Neural progenitor cell (in vitro differentiated cells): Measurements from ENCODE around the gene GRIN3B.

ENCODE experiments used
- EZH2 ChIP-seq: fragments of 200-600 bp; sonication (generic); IDR thresholded peaks from 2 replicates; pipeline ENCODE4 v1.6.1; 2017; ENCODE audit warnings: antibody characterized with exemption, mild to moderate bottlenecking, moderate library complexity
- EZH2phosphoT487 ChIP-seq: fragments of 200-600 bp; sonication (generic); IDR thresholded peaks from 2 replicates; pipeline ENCODE4 v1.6.1; 2017; ENCODE audit warnings: antibody characterized with exemption
- TF ChIP-seq, protein P1 (sequence below): fragments of 200-600 bp; sonication (generic); IDR thresholded peaks from 2 replicates; pipeline ENCODE4 v1.5.1; 2017; ENCODE audit warnings: antibody characterized with exemption, mild to moderate bottlenecking

DNA sequence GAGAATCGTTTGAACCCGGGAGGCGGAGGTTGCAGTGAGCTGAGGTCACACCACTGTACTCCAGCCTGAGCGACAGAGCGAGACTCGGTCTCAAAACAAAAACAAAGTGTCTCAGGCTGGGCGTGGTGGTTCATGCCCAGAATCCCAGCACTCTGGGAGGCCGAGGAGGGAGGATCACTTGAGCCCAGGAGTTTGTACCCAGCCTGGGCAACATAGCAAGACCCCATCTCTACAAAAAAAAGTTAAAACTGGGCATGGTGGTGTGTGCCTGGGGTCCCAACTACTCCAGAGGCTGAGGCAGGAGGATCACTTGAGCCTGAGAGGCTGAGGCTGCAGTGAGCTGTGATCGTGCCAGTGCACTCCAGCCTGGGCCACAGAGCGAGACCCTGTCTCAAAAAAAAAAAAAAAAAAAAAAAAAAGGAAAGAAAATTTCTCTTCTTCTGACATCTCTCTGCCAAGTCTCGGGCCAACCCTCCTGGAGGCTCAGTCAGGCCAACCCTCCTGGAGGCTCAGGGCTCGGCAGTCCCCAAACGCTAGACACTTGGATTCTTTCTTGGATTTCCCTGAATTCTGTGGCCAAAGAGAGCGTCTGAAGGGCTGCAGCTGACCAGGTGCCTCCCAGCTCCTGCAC is 48.1 kb upstream of the GRIN3B start:
- no peak for TF ChIP-seq EZH2phosphoT487
- TF ChIP-seq, protein P1, sequence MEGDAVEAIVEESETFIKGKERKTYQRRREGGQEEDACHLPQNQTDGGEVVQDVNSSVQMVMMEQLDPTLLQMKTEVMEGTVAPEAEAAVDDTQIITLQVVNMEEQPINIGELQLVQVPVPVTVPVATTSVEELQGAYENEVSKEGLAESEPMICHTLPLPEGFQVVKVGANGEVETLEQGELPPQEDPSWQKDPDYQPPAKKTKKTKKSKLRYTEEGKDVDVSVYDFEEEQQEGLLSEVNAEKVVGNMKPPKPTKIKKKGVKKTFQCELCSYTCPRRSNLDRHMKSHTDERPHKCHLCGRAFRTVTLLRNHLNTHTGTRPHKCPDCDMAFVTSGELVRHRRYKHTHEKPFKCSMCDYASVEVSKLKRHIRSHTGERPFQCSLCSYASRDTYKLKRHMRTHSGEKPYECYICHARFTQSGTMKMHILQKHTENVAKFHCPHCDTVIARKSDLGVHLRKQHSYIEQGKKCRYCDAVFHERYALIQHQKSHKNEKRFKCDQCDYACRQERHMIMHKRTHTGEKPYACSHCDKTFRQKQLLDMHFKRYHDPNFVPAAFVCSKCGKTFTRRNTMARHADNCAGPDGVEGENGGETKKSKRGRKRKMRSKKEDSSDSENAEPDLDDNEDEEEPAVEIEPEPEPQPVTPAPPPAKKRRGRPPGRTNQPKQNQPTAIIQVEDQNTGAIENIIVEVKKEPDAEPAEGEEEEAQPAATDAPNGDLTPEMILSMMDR: no peak
- TF ChIP-seq EZH2: no peak
